HG02840 (cell line): ENCODE measurements around the gene IL16.

Experiments used
- ATAC-seq: cut with Tn5 transposase; IDR thresholded peaks from one replicate; pipeline ENCODE4 v1.9.1; 2021; ENCODE audit warnings: mild to moderate bottlenecking, moderate library complexity, moderate number of reproducible peaks; ENCODE audit not compliant: unreplicated experiment, low FRiP score

IL16 gene

DNA sequence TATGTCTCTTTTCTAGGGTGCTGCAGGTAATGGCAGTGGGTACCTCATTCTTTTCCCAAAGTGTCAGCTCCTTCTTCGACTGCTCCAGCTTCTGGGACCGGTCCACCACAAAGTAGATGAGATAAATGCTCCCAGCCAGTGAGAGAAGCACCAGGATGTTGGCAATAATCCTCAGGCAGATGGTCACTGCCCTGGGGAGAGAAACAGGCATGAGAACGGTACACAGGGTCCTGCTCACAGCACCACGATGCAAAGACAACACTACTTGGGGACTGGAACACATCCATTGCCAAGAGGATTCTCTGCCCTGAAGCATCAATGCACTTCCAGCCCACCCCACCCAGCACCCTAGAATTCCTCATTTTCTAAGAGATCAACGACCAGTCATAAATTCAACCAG lies 155.0 kb downstream of the IL16 start:
- ATAC-seq: no peak

DNA sequence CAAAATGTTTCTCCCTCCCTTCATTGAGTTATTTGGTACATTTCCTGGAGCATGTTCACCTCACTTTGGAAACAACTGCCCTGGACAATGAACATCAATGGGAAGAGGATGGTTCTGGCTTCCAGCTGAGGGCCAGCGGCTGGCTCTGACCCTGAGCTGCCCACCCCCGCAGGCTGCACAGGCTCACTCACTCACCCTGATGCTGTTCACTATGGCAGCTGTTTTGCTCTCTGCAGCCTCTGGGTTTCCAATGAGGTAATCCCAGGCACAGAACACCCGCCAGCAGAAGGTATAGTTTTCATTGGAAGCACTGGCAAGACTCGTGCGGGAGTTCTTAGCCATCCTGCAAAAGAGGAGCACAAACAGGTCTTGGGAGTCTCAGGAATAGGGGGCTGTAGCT lies 159.6 kb downstream of the IL16 start:
- ATAC-seq: no peak

DNA sequence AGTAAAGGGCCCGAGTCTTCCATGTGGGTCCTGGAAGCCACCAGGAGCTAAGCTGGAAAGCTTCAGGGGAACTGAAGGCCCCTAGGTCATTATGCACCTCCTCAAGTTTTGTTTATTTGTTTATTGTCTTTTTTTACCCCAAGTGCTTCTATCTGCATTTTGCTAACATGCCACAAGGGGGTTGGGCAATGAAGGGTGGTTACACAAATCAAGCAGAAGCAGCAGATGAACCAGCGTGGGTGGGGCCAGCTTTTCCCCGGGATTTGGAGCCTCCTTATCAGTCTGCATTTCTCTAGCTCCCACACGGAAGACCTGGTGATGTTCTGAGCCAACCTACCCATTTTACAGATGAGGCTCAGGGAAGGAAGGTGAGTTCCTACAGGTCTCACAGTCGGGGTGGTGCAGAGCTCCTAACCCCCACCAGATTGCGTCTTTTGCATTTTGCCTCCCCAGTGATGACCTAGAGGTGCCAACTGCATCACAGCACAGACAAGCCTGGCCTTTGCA lies 160.6 kb downstream of the IL16 start:
- no peak for ATAC-seq

DNA sequence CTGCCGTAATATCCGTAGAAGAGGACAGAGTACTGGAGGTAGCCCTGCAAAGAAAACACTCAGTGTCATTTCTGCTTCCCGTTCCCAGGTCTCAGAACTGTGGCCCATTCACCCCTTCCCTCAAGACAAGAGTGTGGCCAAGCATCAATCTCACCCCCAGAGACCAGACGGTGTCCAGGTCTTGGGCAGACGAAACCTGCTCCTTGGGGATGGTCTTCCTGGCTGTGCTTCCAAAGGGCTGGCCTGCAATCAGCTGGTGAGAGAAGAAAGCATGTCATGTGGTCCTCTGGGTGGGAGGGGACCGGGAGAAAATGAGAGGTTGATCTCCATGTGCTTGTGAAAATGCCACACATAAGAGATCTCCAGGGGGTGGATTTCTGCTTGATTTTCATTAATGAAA lies 161.6 kb downstream of the IL16 start:
- ATAC-seq: no peak

DNA sequence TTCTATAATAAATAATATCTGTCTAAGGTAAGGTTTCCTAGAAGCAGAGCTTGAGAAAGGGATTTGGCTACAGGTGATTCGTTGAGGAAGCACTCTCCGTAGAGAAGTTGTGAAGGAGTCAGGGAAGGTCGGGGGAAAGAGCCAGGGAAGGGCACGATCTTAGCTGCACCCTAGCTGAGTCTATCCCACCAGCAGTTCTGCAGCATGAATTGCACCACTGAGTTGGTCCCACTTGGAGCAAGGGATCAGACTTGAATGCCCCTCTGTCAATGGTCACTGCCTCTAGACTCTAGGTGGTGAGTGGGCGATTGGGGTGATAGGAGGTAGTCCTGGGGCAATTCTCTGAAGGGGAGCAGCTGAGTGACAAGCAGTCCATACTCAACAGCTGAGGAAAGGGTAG lies 163.8 kb downstream of the IL16 start:
- no peak for ATAC-seq

DNA sequence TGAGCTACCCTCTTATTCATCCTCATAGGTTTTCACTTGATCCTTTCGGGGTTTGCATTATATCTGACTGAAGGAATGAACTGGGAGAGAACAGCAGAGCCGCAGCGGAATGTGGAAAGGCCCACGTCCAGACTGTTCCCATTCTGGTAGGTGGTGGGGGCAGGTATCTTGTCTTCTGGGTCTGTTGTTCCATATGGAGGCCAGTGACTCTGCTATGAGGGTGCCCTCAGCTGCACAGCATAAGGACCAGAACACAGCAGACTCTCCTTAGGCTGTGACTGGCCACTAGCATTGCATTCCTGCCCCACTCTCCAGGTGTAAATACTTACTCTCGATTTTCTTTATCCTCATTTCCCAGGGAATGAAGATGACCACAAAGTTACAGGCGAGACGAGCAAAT lies 165.2 kb downstream of the IL16 start:
- no peak for ATAC-seq

DNA sequence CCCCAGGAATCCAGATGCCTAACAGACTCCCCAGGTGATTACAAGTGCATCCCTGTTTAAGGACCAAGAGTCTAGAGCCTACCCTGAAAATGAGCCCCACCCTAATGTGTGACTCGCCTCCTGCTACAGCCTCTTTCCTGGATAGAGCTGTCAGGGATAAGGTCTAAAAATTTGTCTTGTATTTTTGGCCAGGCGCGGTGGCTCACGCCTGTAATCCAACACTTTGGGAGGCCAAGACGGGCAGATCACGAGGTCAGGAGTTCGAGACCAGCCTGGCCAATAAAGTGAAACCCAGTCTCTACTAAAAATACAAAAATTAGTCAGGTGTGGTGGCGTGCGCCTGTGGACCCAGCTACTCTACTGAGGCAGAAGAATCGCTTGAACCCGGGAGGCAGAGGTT lies 166.1 kb downstream of the IL16 start:
- ATAC-seq: no peak

DNA sequence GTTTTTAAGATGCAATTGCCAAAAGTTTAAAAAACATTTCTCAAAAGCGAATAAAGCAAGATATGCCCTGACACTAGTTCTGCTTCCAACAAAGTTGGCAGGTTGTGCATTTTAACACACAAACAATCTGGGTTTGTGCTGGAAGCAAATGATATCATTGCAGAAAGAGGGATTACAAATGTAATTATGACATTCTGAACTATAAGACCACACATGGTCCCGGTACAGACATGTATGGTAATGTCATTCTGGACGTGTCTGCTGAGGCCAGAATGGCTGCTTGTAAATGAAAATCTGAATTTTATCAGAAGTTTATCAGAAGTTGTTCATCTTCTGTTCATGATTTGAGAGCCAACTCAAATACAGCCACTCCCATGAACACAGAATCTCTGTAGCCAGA lies 166.6 kb downstream of the IL16 start:
- no peak for ATAC-seq
